ENCODE results near the gene IL19.
A peak's percentile ranks its signal among the peaks of the same experiment; 100 is the strongest.
"Not testable (repeated sequence)": the region's sequence is repeated elsewhere in the genome, so short reads cannot be mapped to it uniquely, and the experiment has no call there.

Gene IL19

DNA sequence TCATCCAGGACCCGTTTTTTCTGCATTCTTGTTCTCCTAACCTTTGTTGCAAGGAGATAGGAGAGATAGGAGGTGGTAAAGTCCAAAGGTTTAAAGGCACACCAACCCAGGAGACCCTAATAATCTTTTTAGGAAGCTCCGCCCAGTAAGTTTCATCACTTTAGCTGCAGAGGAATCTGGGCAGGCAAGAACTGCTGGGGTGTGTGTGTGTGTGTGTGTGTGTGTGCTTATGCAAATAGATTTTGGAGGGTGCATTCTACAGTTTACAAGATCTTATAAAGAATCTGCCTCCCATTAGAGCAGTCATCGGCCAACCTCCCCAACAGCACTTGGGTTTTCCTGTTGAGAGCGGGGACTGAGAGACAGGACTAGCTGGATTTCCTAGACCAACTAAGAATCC is 5.7 kb downstream of the IL19 start:
- DNase-seq (ENCODE audit: low read depth in 2 of 2): no peak

- DNase-seq (ENCODE audit: low read depth in 2 of 2): no peak
Measured at GRCh38 chr1:206778031-206778430, 7.5 kb downstream of the IL19 start.

- DNase-seq (ENCODE audit: low read depth in 2 of 2): not testable (repeated sequence)
Measured at GRCh38 chr1:206778911-206779310, 8.3 kb downstream of the IL19 start.

DNA sequence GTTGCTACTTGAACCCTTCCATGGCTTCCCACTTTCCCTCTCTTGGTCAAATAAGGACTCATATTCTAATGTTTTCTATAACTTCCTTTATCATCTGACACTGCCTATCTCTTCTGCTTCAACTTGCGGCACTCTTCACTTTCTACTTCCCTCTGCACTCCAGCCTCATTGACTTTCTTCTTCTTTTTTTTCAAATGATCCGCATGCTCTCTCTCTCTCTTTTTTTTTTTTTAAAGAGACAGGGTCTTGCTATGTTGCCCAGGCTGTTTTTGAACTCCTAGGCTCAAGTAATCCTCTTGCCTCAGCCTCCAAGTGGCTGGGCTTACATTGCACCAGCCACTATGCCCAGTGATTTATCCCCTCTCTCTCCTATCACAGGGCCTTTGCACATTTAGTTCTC is 9.1 kb downstream of the IL19 start:
- DNase-seq (ENCODE audit: low read depth in 2 of 2): no peak

DNA sequence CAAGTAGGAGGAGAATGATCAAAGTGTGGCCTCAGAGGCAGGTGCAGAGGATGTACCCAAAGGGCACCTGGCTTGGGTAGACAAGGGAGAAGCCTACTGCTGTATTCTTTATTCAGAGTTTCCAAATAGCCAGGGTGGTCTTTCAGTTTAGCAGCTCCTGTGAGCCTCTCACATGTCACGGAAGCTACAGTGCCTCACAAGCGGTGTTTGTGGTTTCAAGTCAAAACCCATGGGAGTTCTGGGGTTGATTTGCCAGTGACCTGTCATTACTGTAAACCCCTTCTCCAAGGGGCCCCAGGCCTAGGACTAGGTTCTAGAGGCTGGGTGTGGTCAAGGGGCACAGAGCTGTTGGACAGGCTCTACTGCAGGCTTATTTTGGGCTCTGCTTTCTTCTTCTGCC is 11.9 kb downstream of the IL19 start:
- no peak for DNase-seq (ENCODE audit: low read depth in 2 of 2)

DNA sequence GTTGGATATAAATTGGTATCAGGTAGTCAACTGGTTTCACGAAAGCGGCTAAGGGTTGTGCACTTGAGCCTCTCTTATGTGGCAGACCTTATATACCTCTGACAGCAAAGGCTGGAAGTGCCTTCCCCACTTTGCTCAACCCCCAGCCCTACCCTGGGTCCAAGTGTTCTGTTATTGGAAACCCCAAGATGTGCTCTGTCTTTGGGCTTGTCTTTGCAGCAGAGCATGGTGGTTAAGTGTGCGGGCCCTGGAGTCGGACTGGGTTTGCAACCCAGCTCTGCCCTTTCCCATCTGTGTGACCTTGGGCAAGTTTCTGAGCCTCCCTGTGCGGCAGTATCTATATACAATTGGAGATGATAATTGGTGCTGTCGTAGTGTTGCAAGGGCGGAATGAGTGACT is 12.9 kb downstream of the IL19 start:
- no peak for DNase-seq (ENCODE audit: low read depth in 2 of 2)

DNA sequence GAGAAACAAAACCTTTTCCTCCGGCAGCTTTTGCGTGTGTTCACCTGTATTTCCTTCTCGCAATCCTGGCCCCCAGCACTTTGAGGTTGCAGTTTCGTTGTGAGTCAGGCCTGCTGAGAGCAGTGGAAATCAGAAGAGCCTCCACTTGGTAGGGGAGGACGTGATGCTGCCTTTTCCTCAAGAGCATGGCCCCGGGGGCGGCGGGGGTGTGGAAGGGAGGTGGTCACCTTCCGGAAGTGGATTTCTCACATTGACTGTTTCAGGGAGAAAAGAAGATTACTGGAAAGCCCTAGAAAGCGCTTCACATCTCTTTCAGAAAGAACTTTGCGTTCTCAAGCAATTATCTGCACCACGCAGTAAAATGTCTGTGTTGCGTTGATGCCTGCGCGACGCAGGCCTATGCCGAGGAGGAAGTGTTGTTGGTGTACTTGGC is 13.9 kb downstream of the IL19 start:
- peak; percentile 61 to 79 for DNase-seq (ENCODE audit: low read depth in 2 of 2)

GRCh38 chr1:206785182-206785765 is 14.7 kb downstream of the IL19 start:
- DNase-seq (ENCODE audit: low read depth in 2 of 2): no peak

GRCh38 chr1:206786212-206786886 is 15.8 kb downstream of the IL19 start:
- no peak for DNase-seq (ENCODE audit: low read depth in 2 of 2)

DNA sequence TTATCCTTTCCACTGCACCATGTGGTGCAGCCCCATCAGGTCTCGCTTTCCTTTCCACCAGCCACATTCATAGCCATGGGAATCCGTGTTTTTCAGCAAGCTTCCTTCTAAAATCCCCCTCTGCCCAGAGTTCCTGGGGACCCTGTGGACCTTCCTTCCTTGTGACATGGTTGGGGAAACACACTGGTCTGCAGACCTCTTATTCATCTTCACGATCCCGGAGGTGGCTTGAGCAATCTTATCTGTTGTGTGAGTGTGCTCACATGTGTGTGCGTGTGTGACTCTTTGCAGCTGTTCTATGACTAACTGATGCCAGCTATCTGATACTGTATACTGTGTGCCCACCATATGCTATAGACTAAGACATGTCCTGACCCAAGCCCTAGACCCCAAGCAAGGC is 17.3 kb downstream of the IL19 start:
- no peak for DNase-seq (ENCODE audit: low read depth in 2 of 2)

DNA sequence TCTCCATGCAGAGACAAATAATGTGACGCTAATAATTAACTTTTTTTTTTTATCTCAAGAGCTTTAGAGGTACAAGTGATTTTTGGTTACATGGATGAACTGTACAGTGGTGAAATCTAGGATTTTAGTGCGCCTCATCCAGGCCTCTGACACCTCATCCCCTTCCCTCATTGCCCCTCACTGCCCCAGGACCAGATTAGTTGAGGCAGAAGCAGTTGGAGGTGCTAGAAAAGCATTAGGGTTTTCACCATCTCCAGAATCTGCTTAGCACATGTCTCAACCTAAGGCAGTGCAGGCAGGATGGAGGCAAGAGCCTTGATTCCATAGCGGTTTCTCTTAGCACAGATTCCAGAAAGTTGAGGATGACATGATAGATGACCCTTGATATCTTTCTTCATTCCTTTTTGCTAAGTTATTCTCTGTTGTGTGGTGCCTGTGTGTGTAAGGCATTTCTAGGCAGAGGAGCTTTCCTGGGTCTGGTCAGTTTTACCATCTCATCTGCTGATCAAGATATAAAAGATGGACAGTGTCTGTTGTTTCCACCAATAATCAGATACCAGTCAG is 18.0 kb downstream of the IL19 start:
- no peak for DNase-seq (ENCODE audit: low read depth in 2 of 2)

DNA sequence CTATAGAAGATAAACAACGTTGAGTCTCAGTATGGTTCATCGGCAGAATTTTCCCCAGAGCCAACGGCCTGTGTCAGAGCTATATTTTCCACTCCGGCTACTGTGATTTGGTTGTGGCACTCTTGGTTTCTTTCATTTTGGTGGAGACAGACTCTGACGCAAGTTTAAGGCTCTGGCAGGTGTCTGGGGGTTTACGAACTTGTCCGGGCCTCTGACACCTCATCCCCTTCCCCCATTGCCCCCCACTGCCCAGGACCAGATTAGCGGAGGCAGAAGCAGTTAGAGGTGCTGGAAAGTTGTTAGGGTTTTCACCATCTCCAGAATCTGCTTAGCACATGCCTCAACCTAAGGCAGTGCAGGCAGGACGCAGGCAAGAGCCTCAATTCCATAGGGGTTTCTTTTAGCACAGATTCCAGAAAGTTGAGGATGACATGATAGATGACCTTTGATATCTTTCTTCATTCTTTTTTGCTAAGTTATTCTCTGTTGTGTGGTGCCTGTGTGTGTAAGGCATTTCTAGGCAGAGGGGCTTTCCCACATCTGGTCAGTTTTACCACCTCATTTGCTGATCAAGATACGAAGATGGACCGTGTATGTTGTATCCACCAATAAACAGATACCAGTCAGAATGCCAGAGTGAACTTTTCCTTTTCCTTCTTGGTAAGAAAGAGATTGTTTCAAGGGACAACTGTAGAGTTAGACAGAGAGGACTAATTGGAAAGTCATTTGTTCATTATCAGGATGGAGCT is 20.1 kb downstream of the IL19 start:
- no peak for DNase-seq (ENCODE audit: low read depth in 2 of 2)

- no peak for DNase-seq (ENCODE audit: low read depth in 2 of 2)
Measured at GRCh38 chr1:206792939-206793607, 22.5 kb downstream of the IL19 start.

DNA sequence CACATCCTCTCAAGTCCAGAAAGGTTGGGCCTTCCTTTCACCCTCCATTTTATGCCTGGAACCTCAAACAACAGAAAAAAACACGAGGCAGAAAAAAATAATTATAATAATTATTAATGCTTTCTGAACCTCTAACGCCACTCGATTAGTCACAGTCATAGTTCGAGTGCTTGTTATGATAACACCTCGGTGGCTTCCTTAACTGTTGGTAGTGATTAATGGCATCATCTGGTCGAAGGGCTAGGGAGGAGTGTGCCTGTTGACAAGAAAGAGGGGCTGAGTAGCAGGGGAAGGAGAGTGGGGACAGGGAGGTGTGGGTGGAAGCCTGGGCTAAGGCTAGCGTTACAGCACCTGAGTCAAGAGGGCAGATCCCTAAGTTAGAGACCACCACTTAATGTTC is 23.0 kb downstream of the IL19 start:
- DNase-seq (ENCODE audit: low read depth in 2 of 2): no peak

DNA sequence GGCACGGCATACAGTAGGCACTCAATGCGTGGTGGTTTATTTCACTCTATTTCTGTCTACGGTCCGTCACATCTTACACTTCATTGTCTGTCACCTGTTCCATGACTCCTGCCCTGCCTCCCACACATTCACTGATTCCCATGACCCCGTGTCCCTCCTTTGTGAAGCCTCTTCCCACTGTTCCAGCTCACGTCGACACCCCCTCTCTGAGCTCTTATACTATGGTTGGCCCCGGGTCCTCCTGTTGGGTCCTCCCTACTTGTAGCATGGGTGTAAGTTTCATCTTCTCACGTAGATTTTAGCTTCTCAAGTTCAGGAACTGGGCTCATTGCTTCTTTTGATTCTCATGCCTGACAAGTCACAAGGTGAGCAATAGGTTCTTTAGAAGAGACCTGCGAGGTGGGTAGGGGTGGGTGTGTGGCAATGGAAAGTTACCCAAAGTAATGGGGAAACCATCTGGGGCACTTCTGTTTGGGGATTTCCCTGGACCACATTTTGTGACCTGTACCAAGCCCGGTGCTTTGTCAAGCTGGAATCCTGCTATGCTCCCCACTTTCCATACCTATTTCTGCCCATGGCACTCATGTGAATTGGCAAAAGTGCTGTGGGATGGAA is 23.8 kb downstream of the IL19 start:
- DNase-seq (ENCODE audit: low read depth in 2 of 2): peak in 1 of 2 donors; percentile 52

- DNase-seq (ENCODE audit: low read depth in 2 of 2): no peak
Measured at GRCh38 chr1:206796116-206796515, 25.5 kb downstream of the IL19 start.

GRCh38 chr1:206796981-206797402 is 26.4 kb downstream of the IL19 start:
- DNase-seq (ENCODE audit: low read depth in 2 of 2): no peak

GRCh38 chr1:206797534-206798383 is 27.2 kb downstream of the IL19 start:
- no peak for DNase-seq (ENCODE audit: low read depth in 2 of 2)

DNA sequence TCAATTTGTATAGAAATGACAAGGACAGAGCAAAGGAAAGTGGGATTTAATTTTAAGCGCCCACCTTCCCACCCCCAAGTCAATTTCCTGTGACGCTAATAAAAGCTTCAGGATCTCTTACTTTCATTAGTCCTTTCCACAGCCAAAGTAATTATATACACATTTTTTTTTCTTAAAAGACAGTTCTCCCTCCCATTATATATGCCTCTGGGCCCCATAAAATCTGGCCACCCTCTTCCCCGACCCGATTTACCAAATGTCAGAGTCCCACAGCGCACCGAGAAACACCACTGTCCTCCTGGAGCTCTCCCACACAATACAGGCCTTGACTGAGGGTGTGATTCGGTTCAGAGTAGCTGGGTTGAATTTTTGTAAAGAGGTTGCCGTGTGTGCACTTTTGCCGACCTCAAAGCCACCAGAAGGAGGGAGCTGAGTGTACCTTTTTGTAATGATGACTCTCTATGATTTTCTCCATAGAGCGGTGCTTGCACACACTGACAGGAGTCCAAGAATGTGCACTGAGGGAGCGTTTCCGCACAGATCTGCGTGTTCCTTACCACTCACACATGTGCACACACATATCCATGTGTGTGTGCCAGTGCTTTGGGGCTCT is 27.9 kb downstream of the IL19 start:
- DNase-seq (ENCODE audit: low read depth in 2 of 2): no peak

- no peak for DNase-seq (ENCODE audit: low read depth in 2 of 2)
Measured at GRCh38 chr1:206799311-206799710, 28.7 kb downstream of the IL19 start.
